Measurements from ENCODE around the gene FCGR2B.
"Not testable (repeated sequence)": the region's sequence is repeated elsewhere in the genome, so short reads cannot be mapped to it uniquely, and the experiment has no call there.

Gene FCGR2B

GRCh38 chr1:161643481-161644208, 19.3 kb upstream of the FCGR2B start:
- not testable (repeated sequence) for H3K4me3 ChIP-seq (ENCODE audit: low read depth, low read length)

GRCh38 chr1:161644855-161645254, 18.1 kb upstream of the FCGR2B start:
- DNase-seq (ENCODE audit: low read depth) = not testable (repeated sequence)

More at GRCh38 chr1:161643481-161644208, 19.3 kb upstream of the FCGR2B start:
- not testable (repeated sequence) for DNase-seq (ENCODE audit: low read depth)

GRCh38 chr1:161647507-161648360, 15.2 kb upstream of the FCGR2B start:
- DNase-seq (ENCODE audit: low read depth); H3K4me3 ChIP-seq (ENCODE audit: low read depth, low read length): not testable (repeated sequence)

More at GRCh38 chr1:161644855-161645254, 18.1 kb upstream of the FCGR2B start:
- H3K4me3 ChIP-seq (ENCODE audit: low read depth, low read length) = not testable (repeated sequence)

DNA sequence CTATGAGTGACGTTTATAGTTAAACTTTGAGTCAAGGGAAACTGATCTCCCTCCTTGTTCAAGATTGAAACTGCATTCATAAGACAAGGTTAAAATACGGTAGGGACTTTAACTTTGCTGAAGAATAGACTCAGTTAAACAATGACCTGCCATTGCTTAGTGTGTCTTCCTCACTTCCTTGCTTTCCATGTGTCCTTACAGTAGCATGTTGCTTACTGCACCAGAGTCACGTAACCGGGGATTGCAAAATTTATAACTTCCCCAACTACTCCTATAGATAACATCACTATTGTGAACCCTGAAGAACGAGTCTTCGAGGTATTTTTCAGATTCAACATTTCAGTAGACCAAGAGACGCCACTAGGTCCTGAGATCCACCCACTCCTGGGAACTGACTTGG, 9.4 kb upstream of the FCGR2B start:
- DNase-seq (ENCODE audit: low read depth); H3K4me3 ChIP-seq (ENCODE audit: low read depth, low read length): not testable (repeated sequence)

DNA sequence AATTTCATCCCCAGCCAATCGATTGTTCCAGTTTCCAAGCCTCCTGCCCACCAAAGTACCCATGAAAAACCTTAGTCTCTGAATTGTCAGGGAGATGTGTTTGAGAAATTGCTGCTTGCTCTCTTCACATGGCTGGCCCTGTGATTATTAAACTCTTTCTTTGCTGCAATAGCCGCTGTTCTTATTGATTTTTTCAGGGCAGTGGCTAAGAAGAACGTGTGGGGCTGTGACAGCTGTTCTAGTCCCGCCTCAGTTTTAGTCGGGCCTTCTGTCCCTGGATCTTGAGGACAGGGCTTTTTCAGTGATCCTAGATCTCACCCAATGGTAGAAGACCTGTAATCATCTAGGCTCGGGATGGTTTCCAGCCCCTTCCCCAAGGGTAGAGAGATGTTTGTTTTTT, 9.0 kb upstream of the FCGR2B start:
- not testable (repeated sequence) for H3K4me3 ChIP-seq (ENCODE audit: low read depth, low read length); DNase-seq (ENCODE audit: low read depth)

- DNase-seq (ENCODE audit: low read depth); H3K4me3 ChIP-seq (ENCODE audit: low read depth, low read length): not testable (repeated sequence)
These were observed 4.4 kb upstream of the FCGR2B start for GRCh38 chr1:161658524-161658923.

DNA sequence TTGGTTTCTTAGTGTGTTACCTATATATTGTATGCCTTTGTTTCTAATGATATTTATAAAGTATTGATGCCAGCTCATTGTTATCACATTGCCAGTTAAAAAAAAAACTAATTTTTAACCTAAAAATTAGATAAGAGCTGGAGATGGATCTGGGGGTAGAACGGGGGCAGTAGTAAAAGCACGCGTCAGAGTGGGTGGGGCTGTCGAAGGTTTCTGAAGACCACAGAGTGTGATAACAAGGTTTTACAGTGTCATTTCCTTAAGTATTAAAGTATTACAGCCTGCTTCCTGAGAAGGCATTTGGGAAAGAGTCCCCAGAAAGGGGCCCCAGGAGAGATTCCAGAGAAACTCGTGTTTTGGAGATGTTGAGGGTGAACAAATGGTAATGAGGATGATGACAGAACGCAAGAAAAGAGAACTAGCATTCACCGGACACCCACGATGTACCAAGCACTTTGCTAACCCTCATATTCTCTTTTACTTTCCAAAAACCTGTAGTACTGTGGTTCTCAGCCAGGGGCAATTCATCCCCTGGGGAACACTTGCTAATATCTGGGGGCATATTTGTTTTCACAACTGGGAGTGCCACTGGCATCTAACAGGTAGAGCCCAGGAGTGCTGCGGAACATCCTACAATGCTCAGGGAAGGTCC, 1.2 kb upstream of the FCGR2B start:
- DNase-seq (ENCODE audit: low read depth); H3K4me3 ChIP-seq (ENCODE audit: low read depth, low read length): not testable (repeated sequence)

DNA sequence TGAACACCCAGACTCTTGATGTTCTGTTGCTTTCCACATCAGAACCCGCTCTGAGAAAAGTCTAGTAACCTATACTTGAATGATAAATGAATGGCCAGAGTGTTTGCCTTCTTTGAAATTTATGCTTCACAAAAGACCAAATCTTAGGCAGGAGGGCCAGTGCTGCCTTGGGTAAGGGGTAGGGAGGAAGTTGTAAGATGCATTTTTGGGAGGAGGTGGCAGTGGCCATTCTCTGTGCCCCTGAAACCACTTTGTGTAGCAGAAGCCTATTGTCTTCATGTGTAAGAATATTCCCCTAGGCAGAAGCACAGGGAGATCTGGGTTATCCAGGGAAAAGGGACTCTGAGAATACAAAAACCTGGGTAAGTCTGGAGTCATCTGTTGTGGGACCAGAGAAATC, 626 bp downstream of the FCGR2B start:
- not testable (repeated sequence) for H3K4me3 ChIP-seq (ENCODE audit: low read depth, low read length); DNase-seq (ENCODE audit: low read depth)

DNA sequence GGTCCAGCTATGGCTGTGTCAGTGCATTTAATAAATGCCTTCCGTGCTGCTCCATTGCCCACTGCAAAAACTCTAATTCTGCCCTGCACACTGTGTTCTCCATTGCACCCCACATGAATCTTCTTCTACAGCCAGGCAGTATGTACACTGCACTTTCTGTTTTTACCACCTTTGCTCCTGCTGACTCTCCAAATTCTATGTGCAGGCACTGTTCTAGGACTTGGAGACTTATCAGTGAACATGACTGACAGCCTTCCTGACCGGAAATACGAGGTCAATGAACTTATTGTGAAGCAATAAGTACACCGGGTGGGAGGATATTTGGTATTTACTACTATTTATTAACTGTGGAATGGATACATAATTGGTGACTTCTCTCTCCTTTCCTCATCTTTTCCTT, 1.7 kb downstream of the FCGR2B start:
- not testable (repeated sequence) for H3K4me3 ChIP-seq (ENCODE audit: low read depth, low read length); DNase-seq (ENCODE audit: low read depth)

DNA sequence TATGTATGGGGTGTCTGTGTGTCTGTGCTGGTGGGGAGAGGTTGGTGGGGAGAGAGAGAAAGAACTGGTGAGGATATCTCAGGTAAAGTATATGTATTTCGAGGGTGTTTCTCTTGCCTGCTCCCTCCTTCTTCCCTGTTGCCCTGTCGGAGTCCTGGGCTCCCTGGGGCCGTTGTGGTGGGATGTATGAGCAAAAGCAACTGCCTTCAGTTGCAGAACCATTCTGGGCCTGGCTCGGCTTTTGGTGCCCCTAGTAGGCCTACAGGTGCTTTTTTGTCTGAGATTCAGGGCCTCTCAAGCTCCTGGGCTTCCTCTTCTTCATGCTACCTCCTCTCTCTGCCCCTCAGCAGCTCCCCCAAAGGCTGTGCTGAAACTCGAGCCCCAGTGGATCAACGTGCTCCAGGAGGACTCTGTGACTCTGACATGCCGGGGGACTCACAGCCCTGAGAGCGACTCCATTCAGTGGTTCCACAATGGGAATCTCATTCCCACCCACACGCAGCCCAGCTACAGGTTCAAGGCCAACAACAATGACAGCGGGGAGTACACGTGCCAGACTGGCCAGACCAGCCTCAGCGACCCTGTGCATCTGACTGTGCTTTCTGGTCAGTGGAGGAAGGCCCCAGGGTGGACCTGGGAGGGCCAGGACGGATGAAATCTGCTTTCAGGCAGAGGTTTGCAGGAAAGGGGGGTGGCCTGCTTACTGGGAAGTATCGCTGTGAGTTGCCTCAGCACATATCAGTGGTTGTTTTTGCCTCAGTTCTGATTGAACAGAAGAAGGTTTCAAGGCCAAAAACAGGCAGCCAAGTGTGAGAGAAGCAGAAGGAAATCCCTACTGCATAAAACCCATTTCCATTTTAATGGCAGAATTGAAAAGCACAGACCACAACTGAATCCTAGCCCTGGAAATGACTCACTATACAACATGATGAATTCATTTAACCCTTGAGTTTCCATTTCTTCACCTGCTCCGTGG, 8.4 kb downstream of the FCGR2B start:
- DNase-seq (ENCODE audit: low read depth); H3K4me3 ChIP-seq (ENCODE audit: low read depth, low read length): not testable (repeated sequence)

- H3K4me3 ChIP-seq (ENCODE audit: low read depth, low read length); DNase-seq (ENCODE audit: low read depth): not testable (repeated sequence)
These were observed 10.5 kb downstream of the FCGR2B start for GRCh38 chr1:161673437-161673836.

DNA sequence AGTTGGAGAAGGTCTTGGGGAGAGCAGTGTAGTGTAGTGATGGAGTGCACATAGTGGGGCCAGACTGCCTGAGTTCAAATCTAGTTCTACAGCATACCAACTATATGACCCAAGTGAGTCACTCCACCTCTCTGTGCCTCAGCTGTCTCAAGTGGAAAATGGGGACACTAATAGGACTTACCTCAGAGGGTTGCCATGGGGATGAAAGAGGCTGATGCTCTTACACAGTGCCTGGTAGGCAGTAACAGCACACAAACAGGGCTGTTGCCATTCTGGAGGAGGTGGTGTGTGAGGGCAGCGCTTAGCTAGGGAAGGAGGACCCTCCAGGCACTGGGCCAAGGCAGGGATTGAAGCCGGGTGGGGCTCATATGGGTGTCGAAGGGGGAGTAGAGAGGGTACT, 11.5 kb downstream of the FCGR2B start:
- DNase-seq (ENCODE audit: low read depth); H3K4me3 ChIP-seq (ENCODE audit: low read depth, low read length): not testable (repeated sequence)

DNA sequence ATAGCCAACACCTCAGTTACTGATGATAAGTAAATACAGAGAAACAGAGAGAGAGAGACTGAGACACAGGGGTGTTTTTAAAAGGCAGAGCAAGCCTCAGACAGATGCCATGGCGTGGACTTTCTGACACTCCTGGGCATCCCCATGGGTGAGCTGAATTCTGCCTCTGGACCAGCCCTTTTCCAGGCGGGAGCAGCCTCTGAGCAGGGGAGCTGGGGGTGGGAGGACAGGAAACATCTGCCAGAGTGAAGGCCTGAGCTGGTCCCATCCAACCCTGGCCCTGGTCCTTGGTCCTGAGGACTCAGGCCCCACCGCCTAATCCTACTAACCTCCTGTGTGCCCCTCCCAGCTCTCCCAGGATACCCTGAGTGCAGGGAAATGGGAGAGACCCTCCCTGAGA, 12.0 kb downstream of the FCGR2B start:
- H3K4me3 ChIP-seq (ENCODE audit: low read depth, low read length); DNase-seq (ENCODE audit: low read depth): not testable (repeated sequence)

- no peak for DNase-seq (ENCODE audit: low read depth)
- H3K4me3 ChIP-seq (ENCODE audit: low read depth, low read length) = no peak overlapping the region
These were observed 13.5 kb downstream of the FCGR2B start for GRCh38 chr1:161676441-161676840.

DNA sequence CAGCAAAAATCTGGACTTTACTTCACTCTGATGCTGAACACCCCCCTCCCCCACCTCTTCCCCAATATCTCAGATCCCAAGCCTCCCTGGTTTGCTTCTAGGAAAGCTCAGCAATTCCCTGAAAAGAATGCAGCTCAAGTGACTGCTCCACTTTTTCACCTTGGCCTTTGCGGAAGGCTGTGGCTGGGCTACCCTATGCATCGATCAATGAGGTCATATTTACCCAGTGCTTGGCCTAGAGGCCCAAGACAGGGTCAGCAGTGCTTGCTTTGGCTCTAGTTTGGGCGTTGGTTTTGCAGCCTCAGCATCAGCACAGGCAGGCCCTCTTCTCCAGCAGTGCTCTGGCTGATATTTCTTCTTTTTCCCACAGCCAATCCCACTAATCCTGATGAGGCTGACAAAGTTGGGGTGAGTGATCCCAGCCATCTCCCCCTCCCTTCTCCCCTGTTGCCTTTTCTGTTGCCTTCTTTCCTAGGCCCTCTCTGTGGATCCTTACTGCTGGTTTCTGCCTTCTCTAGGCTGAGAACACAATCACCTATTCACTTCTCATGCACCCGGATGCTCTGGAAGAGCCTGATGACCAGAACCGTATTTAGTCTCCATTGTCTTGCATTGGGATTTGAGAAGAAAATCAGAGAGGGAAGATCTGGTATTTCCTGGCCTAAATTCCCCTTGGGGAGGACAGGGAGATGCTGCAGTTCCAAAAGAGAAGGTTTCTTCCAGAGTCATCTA, 14.2 kb downstream of the FCGR2B start:
- DNase-seq (ENCODE audit: low read depth) = no peak
- H3K4me3 ChIP-seq (ENCODE audit: low read depth, low read length) = no peak overlapping the region

DNA sequence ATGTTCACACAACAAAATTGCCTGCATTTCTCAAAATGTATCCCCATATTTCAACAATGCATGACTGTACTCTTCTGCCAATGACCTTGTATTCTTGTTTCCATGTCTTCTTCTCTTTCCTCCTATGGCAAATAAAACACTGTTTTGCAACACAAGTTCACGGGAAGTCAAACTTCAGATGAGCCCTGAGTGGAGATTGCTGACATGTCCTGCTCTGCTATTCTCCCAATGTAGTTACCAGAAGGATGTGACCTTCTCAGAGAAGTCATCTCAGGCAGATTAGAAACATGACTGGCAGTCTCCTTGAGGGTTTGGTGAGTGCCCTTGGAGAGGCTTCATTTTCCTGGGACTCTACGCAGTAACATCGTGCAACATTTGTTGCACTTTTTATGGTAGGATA, 15.6 kb downstream of the FCGR2B start:
- DNase-seq (ENCODE audit: low read depth) = no peak
- H3K4me3 ChIP-seq (ENCODE audit: low read depth, low read length) = no peak overlapping the region

DNA sequence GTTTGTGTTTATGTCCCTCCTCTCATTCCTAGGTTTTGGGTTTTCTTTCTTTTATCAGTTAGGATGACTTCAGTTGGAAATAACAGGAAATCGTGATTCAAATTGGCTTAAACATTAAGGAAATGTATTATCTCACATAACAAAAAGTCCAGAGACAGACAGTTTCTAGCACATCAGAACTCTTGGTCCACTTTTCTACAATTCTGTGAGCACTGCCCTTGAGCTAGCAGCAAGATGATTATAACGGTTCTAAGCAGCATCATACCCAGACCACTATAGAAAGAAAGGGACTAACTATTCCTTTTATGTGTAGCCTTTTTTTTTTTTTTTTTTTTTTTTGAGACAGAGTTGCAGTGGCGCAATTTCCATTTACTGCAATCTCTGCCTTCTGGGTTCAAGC, 18.9 kb downstream of the FCGR2B start:
- H3K4me3 ChIP-seq (ENCODE audit: low read depth, low read length) = no peak overlapping the region
- no peak for DNase-seq (ENCODE audit: low read depth)

- no peak overlapping the region for H3K4me3 ChIP-seq (ENCODE audit: low read depth, low read length)
- DNase-seq (ENCODE audit: low read depth) = no peak
These were observed 26.0 kb downstream of the FCGR2B start for GRCh38 chr1:161688946-161689345.
